Caco-2 (cell line): Measurements from ENCODE around the gene RFX4. TPM values are rescaled to one million over a fixed set of nuclear protein-coding genes. Genes with fewer than 3 reads are reported as not detected.

Source experiments
- BruUV-seq: library from RNA; stranded (reverse); fragments of 400-500 nt; replicated peaks from 2 replicates; lab custom pipeline; 2021; lab: Mats Ljungman, UMichigan
- CTCF ChIA-PET: fragments of 300-600 bp; sonication (Branson Sonifier 250); formaldehyde crosslinking; loops from one replicate; lab custom pipeline; 2022; ENCODE audit warnings: antibody characterized with exemption; lab: Charles Lee
- POLR2A ChIA-PET: fragments of 300-600 bp; sonication (Branson Sonifier 250); formaldehyde crosslinking; loops from one replicate; lab custom pipeline; 2022; ENCODE audit warnings: antibody characterized with exemption; lab: Charles Lee
- DNase-seq, 2 experiments: peaks; one replicate each; pipeline versions ENCODE4 v3.0.0 to v3.0.0-alpha.2; 2020 to 2022
- H3K27me3 ChIP-seq: replicated peaks from 2 replicates; pipeline ENCODE4 v1.6.0; 2011; ENCODE audit warnings: low read length; ENCODE audit not compliant: control insufficient read depth, insufficient read depth
- H3K36me3 ChIP-seq: 2 replicates; pipeline ENCODE4 v1.5.1; 2011; ENCODE audit warnings: low read length; ENCODE audit not compliant: control insufficient read depth, insufficient read depth
- H3K4me1 ChIP-seq: fragments of 250-450 bp; sonication (Bioruptor Pico); 2 replicates; pipeline ENCODE4 v1.5.1; 2020; ENCODE audit warnings: mild to moderate bottlenecking
- H3K4me3 ChIP-seq: 2 replicates; pipeline ENCODE4 v1.5.1; 2011; ENCODE audit warnings: low read depth, mild to moderate bottlenecking, control low read depth, low read length
- H3K9me3 ChIP-seq: fragments of 250-450 bp; sonication (Bioruptor Pico); 2 replicates; pipeline ENCODE4 v1.5.1; 2020; ENCODE audit warnings: mild to moderate bottlenecking, moderate library complexity
- H3K27ac Mint-ChIP-seq: one replicate; pipeline ENCODE4 v1.8.0; 2022; ENCODE audit warnings: mixed read lengths; ENCODE audit not compliant: unreplicated experiment
- H3K27me3 Mint-ChIP-seq: one replicate; pipeline ENCODE4 v1.8.0; 2022; ENCODE audit warnings: mixed read lengths; ENCODE audit not compliant: insufficient read depth, unreplicated experiment
- H3K36me3 Mint-ChIP-seq: one replicate; pipeline ENCODE4 v1.8.0; 2022; ENCODE audit warnings: mild to moderate bottlenecking, mixed read lengths; ENCODE audit not compliant: insufficient read depth, unreplicated experiment
- H3K4me1 Mint-ChIP-seq: one replicate; pipeline ENCODE4 v1.8.0; 2022; ENCODE audit warnings: low read depth, mixed read lengths; ENCODE audit not compliant: unreplicated experiment
- H3K4me3 Mint-ChIP-seq: one replicate; pipeline ENCODE4 v1.8.0; 2022; ENCODE audit warnings: mild to moderate bottlenecking, moderate library complexity, mixed read lengths; ENCODE audit not compliant: unreplicated experiment
- H3K9me3 Mint-ChIP-seq: one replicate; pipeline ENCODE4 v1.8.0; 2022; ENCODE audit warnings: mixed read lengths; ENCODE audit not compliant: unreplicated experiment
- intact Hi-C: fragments of 100-400 bp; cut with micrococcal nuclease; formaldehyde crosslinking; loops from one replicate; pipeline ENCODE4 v1.10.0; 2022; ENCODE audit not compliant: unreplicated experiment
- total RNA-seq: library from RNA; stranded (reverse); gene quantifications from 2 replicates; pipeline ENCODE4 v1.2.3, GENCODE V29; 2022
- TF ChIP-seq, protein P1 (sequence below), 2 experiments: fragments of 200-600 bp in 1 of 2; IDR thresholded peaks; 1 replicate in 1 of 2; 2 replicates in 1 of 2; pipeline versions ENCODE4 v1.5.1 to v1.8.0; 2011 to 2022; ENCODE audit warnings: antibody characterized with exemption in 1 of 2, control low read depth in 1 of 2, inconsistent platforms in 1 of 2, low read depth in 1 of 2, low read length in 1 of 2, mild to moderate bottlenecking in 1 of 2, moderate library complexity in 1 of 2; ENCODE audit not compliant: insufficient read depth in 1 of 2, severe bottlenecking in 1 of 2, unreplicated experiment in 1 of 2

RFX4 gene
- total RNA-seq, 1 experiment from 2014 or later, result not detected

DNA sequence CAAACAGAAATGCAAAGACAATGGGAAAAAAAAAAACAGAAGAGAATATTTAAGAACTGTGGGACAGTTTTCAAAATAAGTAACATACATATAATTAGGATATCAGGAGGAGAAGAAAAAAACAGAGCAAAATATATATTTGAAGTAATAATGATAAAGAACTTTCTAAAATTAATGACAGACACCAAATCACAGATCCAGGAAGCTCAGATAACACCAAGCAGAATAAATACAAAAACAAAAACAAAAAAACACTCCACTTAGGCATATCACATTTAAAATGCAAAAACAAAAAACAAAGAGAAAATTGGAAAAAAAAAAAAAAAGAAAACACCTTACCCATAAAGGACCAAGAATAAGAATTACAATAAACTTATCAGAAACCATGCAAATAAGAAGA is 9.6 kb upstream of the RFX4 start:
- no peak overlapping the region for H3K4me3 Mint-ChIP-seq
- H3K27me3 Mint-ChIP-seq, result peaks cover 28% of the 10 kb centered on the region
- ChIA-PET CTCF (no interaction called here), POLR2A (no interaction called here)
- Histone ChIP-seq H3K9me3 (no peaks in the 10 kb centered on the region), H3K4me3 (no peak overlapping the region), H3K27me3 (no peaks in the 10 kb centered on the region), H3K36me3 (no peaks in the 10 kb centered on the region), H3K4me1 (no peaks in the 10 kb centered on the region)
- H3K9me3 Mint-ChIP-seq, result no peaks in the 10 kb centered on the region
- H3K27ac Mint-ChIP-seq, result no peak overlapping the region
- no peak for DNase-seq
- TF ChIP-seq, protein P1, sequence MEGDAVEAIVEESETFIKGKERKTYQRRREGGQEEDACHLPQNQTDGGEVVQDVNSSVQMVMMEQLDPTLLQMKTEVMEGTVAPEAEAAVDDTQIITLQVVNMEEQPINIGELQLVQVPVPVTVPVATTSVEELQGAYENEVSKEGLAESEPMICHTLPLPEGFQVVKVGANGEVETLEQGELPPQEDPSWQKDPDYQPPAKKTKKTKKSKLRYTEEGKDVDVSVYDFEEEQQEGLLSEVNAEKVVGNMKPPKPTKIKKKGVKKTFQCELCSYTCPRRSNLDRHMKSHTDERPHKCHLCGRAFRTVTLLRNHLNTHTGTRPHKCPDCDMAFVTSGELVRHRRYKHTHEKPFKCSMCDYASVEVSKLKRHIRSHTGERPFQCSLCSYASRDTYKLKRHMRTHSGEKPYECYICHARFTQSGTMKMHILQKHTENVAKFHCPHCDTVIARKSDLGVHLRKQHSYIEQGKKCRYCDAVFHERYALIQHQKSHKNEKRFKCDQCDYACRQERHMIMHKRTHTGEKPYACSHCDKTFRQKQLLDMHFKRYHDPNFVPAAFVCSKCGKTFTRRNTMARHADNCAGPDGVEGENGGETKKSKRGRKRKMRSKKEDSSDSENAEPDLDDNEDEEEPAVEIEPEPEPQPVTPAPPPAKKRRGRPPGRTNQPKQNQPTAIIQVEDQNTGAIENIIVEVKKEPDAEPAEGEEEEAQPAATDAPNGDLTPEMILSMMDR (IDR thresholded peaks at IDR 0.05; ENCODE audit: insufficient read depth in 1 of 2, low read depth in 1 of 2, low read length in 1 of 2, severe bottlenecking in 1 of 2, unreplicated experiment in 1 of 2), result no peak
- no TSS peak for BruUV-seq
- no peaks in the 10 kb centered on the region for H3K4me1 Mint-ChIP-seq
- intact Hi-C loops, result no loop called here
- H3K36me3 Mint-ChIP-seq, result no peaks in the 10 kb centered on the region

DNA sequence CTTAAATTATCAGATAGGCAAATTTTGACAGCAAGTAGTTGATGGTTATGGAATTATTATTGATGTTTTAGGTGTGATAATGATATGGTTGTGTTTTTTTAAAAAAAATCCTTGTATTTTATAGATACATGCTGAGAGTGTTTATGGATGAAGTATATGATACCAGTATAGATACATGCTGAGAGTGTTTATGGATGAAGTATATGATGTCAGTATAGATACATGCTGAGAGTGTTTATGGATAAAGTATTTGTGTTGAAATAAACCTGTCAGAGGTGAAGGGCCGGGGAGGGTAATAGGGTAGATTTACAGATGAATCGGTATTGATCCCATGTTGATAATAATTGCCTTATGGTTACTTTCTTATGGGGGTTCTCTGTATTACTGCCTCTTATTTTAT is 6.0 kb upstream of the RFX4 start:
- H3K27me3 Mint-ChIP-seq, result peaks cover 33% of the 10 kb centered on the region
- no peaks in the 10 kb centered on the region for H3K36me3 Mint-ChIP-seq
- no peak for DNase-seq
- H3K9me3 Mint-ChIP-seq, result no peaks in the 10 kb centered on the region
- H3K27me3 ChIP-seq, result peaks cover 2% of the 10 kb centered on the region; the same call in 1 of the 2 replicates
- no peak overlapping the region for H3K4me3 ChIP-seq
- H3K4me3 Mint-ChIP-seq, result no peak overlapping the region
- POLR2A ChIA-PET, result no interaction called here
- TF ChIP-seq, protein P1 (IDR thresholded peaks at IDR 0.05; ENCODE audit: insufficient read depth in 1 of 2, low read depth in 1 of 2, low read length in 1 of 2, severe bottlenecking in 1 of 2, unreplicated experiment in 1 of 2), result no peak
- H3K9me3 ChIP-seq, result no peaks in the 10 kb centered on the region
- peaks cover 3% of the 10 kb centered on the region for H3K4me1 Mint-ChIP-seq
- 0 out of 2 replicates have a peak, but pooled peaks cover 4% of the 10 kb centered on the region for H3K4me1 ChIP-seq
- no peaks in the 10 kb centered on the region for H3K36me3 ChIP-seq
- CTCF ChIA-PET, result no interaction called here
- no peak overlapping the region for H3K27ac Mint-ChIP-seq
- BruUV-seq, result no TSS peak
- intact Hi-C loops, result no loop called here

DNA sequence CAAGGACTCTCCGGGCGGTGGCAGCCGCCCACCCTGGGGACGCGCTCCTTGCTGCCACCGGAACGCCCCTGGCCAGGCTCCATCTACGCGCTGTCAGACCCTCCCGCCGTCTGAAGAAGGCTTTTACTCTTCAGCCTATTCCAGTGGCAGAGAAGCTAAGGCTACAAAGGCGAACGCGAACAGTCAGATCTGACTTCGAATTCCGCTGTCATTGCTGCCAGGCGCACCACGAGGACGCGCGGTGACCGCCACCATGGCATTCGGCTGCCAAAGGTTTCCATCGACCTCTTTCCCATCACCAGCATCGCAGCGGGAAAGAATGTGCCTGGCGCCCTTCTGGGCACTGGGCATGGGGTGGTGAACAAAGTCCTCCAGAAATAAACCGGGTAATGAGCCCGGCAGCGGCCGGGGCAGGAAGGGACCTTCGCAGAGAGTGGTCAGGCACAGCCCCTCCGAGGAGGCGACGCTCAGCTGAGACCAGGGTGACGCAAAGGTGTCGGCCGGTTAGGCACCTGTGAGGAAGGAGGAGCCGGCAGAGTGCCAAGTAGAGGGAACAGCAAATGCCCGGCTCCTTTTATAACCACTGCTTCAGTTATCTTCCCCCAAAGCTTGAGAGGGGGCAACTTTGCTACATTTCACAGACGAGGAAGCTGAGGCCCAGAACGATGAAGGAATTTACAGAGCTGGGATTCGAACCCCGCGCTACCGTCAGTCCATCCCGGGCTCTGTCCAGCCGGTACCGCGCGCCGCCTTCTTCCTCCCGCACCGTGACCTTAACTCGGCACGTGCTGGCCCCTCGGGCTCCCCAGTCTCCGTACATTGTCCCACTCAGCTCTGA is 1.9 kb upstream of the RFX4 start:
- Mint-ChIP-seq H3K27ac (no peak overlapping the region), H3K4me1 (peaks cover 17% of the 10 kb centered on the region), H3K27me3 (peaks cover 39% of the 10 kb centered on the region), H3K36me3 (no peaks in the 10 kb centered on the region), H3K9me3 (no peaks in the 10 kb centered on the region), H3K4me3 (peak overlapping the region; percentile 58)
- ChIA-PET CTCF (interaction anchor here (0.7 kb wide), 1 partner anchor 512 kb away, joined by 6 read pairs; no protein-coding TSS in a partner anchor), POLR2A (no interaction called here)
- Histone ChIP-seq H3K4me1 (0 out of 2 replicates have a peak, but pooled peaks cover 4% of the 10 kb centered on the region), H3K36me3 (no peaks in the 10 kb centered on the region), H3K4me3 (peak overlapping the region; percentile 11), H3K9me3 (no peaks in the 10 kb centered on the region), H3K27me3 (peaks cover 7% of the 10 kb centered on the region)
- intact Hi-C loops, result no loop called here
- BruUV-seq, result no TSS peak
- TF ChIP-seq, protein P1 (IDR thresholded peaks at IDR 0.05; ENCODE audit: insufficient read depth in 1 of 2, low read depth in 1 of 2, low read length in 1 of 2, severe bottlenecking in 1 of 2, unreplicated experiment in 1 of 2), result no peak
- no peak for DNase-seq
